T-helper 1 cell treated with Interleukin-12 subunit alpha and Interleukin-12 subunit beta and Interleukin-4 antibody, amounts not matched to agents 30 μg/mL and 1 μg/mL, for 36 hours (primary cell): ENCODE results near the gene DHRS9.
"Not testable (repeated sequence)": the region's sequence is repeated elsewhere in the genome, so short reads cannot be mapped to it uniquely, and the experiment has no call there.

ENCODE experiments used
- H3K27ac Mint-ChIP-seq: one replicate; pipeline ENCODE4 v1.8.0; 2021; ENCODE audit warnings: mild to moderate bottlenecking, mixed read lengths
- H3K27me3 Mint-ChIP-seq: one replicate; pipeline ENCODE4 v1.8.0; 2021; ENCODE audit warnings: low read depth, mixed read lengths
- H3K36me3 Mint-ChIP-seq: one replicate; pipeline ENCODE4 v1.8.0; 2021; ENCODE audit warnings: low read depth, mixed read lengths
- H3K4me1 Mint-ChIP-seq: one replicate; pipeline ENCODE4 v1.8.0; 2021; ENCODE audit warnings: low read depth, mixed read lengths
- H3K4me3 Mint-ChIP-seq: one replicate; pipeline ENCODE4 v1.8.0; 2021; ENCODE audit warnings: mild to moderate bottlenecking, moderate library complexity, mixed read lengths
- H3K9me3 Mint-ChIP-seq: one replicate; pipeline ENCODE4 v1.8.0; 2021; ENCODE audit warnings: mixed read lengths

DHRS9 gene

GRCh38 chr2:169047256-169048250, 21.8 kb upstream of the DHRS9 start:
- Mint-ChIP-seq H3K4me1 (no peaks in the 10 kb centered on the region), H3K9me3 (peaks cover 13% of the 10 kb centered on the region), H3K36me3 (peaks cover 3% of the 10 kb centered on the region), H3K27ac (no peak overlapping the region), H3K4me3 (no peak overlapping the region), H3K27me3 (no peaks in the 10 kb centered on the region)

- no peaks in the 10 kb centered on the region for H3K4me1 Mint-ChIP-seq
- no peaks in the 10 kb centered on the region for H3K27me3 Mint-ChIP-seq
- H3K4me3 Mint-ChIP-seq = no peak overlapping the region
- no peaks in the 10 kb centered on the region for H3K36me3 Mint-ChIP-seq
- H3K27ac Mint-ChIP-seq = no peak overlapping the region
- H3K9me3 Mint-ChIP-seq = peaks cover 3% of the 10 kb centered on the region
These were observed 20.2 kb upstream of the DHRS9 start for GRCh38 chr2:169049142-169049541.

GRCh38 chr2:169050476-169051240, 18.7 kb upstream of the DHRS9 start:
- no peak overlapping the region for H3K27ac Mint-ChIP-seq

GRCh38 chr2:169054575-169054974, 14.8 kb upstream of the DHRS9 start:
- not testable (repeated sequence) for H3K27ac Mint-ChIP-seq, H3K36me3 Mint-ChIP-seq, H3K4me3 Mint-ChIP-seq, H3K4me1 Mint-ChIP-seq, H3K27me3 Mint-ChIP-seq
- H3K9me3 Mint-ChIP-seq = peaks cover 34% of the 10 kb centered on the region

More at GRCh38 chr2:169050476-169051240, 18.7 kb upstream of the DHRS9 start:
- no peaks in the 10 kb centered on the region for H3K4me1 Mint-ChIP-seq
- no peaks in the 10 kb centered on the region for H3K27me3 Mint-ChIP-seq
- H3K4me3 Mint-ChIP-seq = no peak overlapping the region
- peaks cover 2% of the 10 kb centered on the region for H3K36me3 Mint-ChIP-seq
- peaks cover 15% of the 10 kb centered on the region for H3K9me3 Mint-ChIP-seq

- not testable (repeated sequence) for H3K27ac Mint-ChIP-seq, H3K4me1 Mint-ChIP-seq, H3K27me3 Mint-ChIP-seq, H3K36me3 Mint-ChIP-seq, H3K9me3 Mint-ChIP-seq, H3K4me3 Mint-ChIP-seq
These were observed 5.2 kb upstream of the DHRS9 start for GRCh38 chr2:169064199-169064598.

- H3K27ac Mint-ChIP-seq = no peak overlapping the region
- H3K27me3 Mint-ChIP-seq = peaks cover 8% of the 10 kb centered on the region
- H3K36me3 Mint-ChIP-seq = no peaks in the 10 kb centered on the region
- H3K9me3 Mint-ChIP-seq = no peaks in the 10 kb centered on the region
- H3K4me3 Mint-ChIP-seq = no peak overlapping the region
- H3K4me1 Mint-ChIP-seq = peaks cover 2% of the 10 kb centered on the region
These were observed 3.9 kb upstream of the DHRS9 start for GRCh38 chr2:169065422-169065821.

- H3K4me1 Mint-ChIP-seq = peaks cover 2% of the 10 kb centered on the region
- no peak overlapping the region for H3K27ac Mint-ChIP-seq
- no peaks in the 10 kb centered on the region for H3K36me3 Mint-ChIP-seq
- H3K4me3 Mint-ChIP-seq = no peak overlapping the region
- no peaks in the 10 kb centered on the region for H3K9me3 Mint-ChIP-seq
- H3K27me3 Mint-ChIP-seq = peaks cover 8% of the 10 kb centered on the region
These were observed 3.4 kb upstream of the DHRS9 start for GRCh38 chr2:169065864-169066517.

GRCh38 chr2:169066897-169067296, 2.5 kb upstream of the DHRS9 start:
- H3K36me3 Mint-ChIP-seq = no peaks in the 10 kb centered on the region
- H3K27me3 Mint-ChIP-seq = peaks cover 4% of the 10 kb centered on the region
- no peak overlapping the region for H3K27ac Mint-ChIP-seq
- H3K9me3 Mint-ChIP-seq = no peaks in the 10 kb centered on the region
- peaks cover 4% of the 10 kb centered on the region for H3K4me1 Mint-ChIP-seq
- no peak overlapping the region for H3K4me3 Mint-ChIP-seq

- Mint-ChIP-seq H3K9me3 (no peaks in the 10 kb centered on the region), H3K27me3 (peaks cover 4% of the 10 kb centered on the region), H3K4me3 (no peak overlapping the region), H3K27ac (no peak overlapping the region), H3K36me3 (peaks cover 2% of the 10 kb centered on the region), H3K4me1 (peaks cover 19% of the 10 kb centered on the region)
These were observed 470 bp downstream of the DHRS9 start for GRCh38 chr2:169069833-169070232.

GRCh38 chr2:169071455-169071854, 2.1 kb downstream of the DHRS9 start:
- peaks cover 19% of the 10 kb centered on the region for H3K4me1 Mint-ChIP-seq
- no peaks in the 10 kb centered on the region for H3K9me3 Mint-ChIP-seq
- peaks cover 3% of the 10 kb centered on the region for H3K36me3 Mint-ChIP-seq
- H3K27me3 Mint-ChIP-seq = peaks cover 2% of the 10 kb centered on the region
- no peak overlapping the region for H3K27ac Mint-ChIP-seq
- H3K4me3 Mint-ChIP-seq = no peak overlapping the region

- H3K9me3 Mint-ChIP-seq = no peaks in the 10 kb centered on the region
- peak overlapping the region; percentile 4 for H3K27ac Mint-ChIP-seq
- peaks cover 4% of the 10 kb centered on the region for H3K36me3 Mint-ChIP-seq
- H3K27me3 Mint-ChIP-seq = no peaks in the 10 kb centered on the region
- peak overlapping the region; percentile 13 for H3K4me3 Mint-ChIP-seq
- H3K4me1 Mint-ChIP-seq = peaks cover 19% of the 10 kb centered on the region
These were observed 3.0 kb downstream of the DHRS9 start for GRCh38 chr2:169072163-169072925.

GRCh38 chr2:169073211-169073962, 4.0 kb downstream of the DHRS9 start:
- Mint-ChIP-seq H3K27me3 (peaks cover 3% of the 10 kb centered on the region), H3K9me3 (no peaks in the 10 kb centered on the region), H3K27ac (no peak overlapping the region), H3K4me1 (peaks cover 19% of the 10 kb centered on the region), H3K4me3 (no peak overlapping the region), H3K36me3 (peaks cover 4% of the 10 kb centered on the region)

- H3K9me3 Mint-ChIP-seq = no peaks in the 10 kb centered on the region
- H3K27ac Mint-ChIP-seq = no peak overlapping the region
- peaks cover 3% of the 10 kb centered on the region for H3K27me3 Mint-ChIP-seq
- H3K4me3 Mint-ChIP-seq = no peak overlapping the region
- peaks cover 4% of the 10 kb centered on the region for H3K36me3 Mint-ChIP-seq
- H3K4me1 Mint-ChIP-seq = peaks cover 17% of the 10 kb centered on the region
These were observed 4.8 kb downstream of the DHRS9 start for GRCh38 chr2:169073963-169074751.
